H1 (cell line): ENCODE measurements around the gene TNFSF15.

Experiments
- EZH2 ChIP-seq: fragments of 200-600 bp; sonication (generic); IDR thresholded peaks from 2 replicates; pipeline ENCODE4 v1.7.1; 2012; ENCODE audit warnings: low read depth, mild to moderate bottlenecking, moderate library complexity, low read length, inconsistent platforms; ENCODE audit not compliant: severe bottlenecking
- TF ChIP-seq, protein P1 (sequence below), 3 experiments: IDR thresholded peaks; 1 replicate in 2 of 3; 2 replicates in 1 of 3; pipeline versions ENCODE4 v1.5.1 to v1.6.1; 2011; ENCODE audit warnings: low read length in 3 of 3, mild to moderate bottlenecking in 3 of 3, inconsistent platforms in 2 of 3, low read depth in 1 of 3, moderate library complexity in 1 of 3; ENCODE audit not compliant: insufficient read depth in 1 of 3; ENCODE audit errors: control extremely low read depth in 1 of 3

DNA sequence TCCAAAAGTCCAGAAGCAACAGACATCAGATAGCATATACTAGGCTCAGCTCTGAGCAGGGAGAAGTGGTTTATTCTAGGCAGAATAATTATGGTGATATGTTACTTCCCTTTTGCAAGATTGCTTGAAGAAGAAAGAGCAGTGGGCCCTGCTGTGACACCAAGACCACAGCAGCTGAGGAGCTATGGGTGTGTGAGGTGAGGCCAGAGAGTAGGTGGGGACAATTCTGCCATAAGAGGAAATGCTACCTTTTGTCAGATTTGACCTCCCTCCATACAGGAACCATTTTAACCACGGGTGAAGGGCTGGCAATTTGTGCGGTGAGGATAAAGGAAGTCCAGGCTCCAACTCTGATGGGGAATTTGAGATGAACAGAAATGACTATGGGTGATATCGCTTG, 51.3 kb downstream of the TNFSF15 start:
- TF ChIP-seq, protein P1, sequence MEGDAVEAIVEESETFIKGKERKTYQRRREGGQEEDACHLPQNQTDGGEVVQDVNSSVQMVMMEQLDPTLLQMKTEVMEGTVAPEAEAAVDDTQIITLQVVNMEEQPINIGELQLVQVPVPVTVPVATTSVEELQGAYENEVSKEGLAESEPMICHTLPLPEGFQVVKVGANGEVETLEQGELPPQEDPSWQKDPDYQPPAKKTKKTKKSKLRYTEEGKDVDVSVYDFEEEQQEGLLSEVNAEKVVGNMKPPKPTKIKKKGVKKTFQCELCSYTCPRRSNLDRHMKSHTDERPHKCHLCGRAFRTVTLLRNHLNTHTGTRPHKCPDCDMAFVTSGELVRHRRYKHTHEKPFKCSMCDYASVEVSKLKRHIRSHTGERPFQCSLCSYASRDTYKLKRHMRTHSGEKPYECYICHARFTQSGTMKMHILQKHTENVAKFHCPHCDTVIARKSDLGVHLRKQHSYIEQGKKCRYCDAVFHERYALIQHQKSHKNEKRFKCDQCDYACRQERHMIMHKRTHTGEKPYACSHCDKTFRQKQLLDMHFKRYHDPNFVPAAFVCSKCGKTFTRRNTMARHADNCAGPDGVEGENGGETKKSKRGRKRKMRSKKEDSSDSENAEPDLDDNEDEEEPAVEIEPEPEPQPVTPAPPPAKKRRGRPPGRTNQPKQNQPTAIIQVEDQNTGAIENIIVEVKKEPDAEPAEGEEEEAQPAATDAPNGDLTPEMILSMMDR (IDR thresholded peaks at IDR 0.05; ENCODE audit: control extremely low read depth in 1 of 3, insufficient read depth in 1 of 3, low read depth in 1 of 3, low read length in 3 of 3): no peak
- TF ChIP-seq EZH2: no peak
